HepG2 (cell line): ENCODE measurements around the gene SCFD1. TPM values are rescaled to one million over a fixed set of nuclear protein-coding genes. Genes with fewer than 3 reads are reported as not detected.

ENCODE experiments used
- FOXK1 ChIP-seq: sonication (generic); formaldehyde crosslinking; IDR thresholded peaks from 2 replicates; pipeline ENCODE4 v1.4.0; 2020; ENCODE audit warnings: low read depth, missing genetic modification reagents, borderline replicate concordance
- HNRNPLL ChIP-seq: fragments of 200-400 bp; formaldehyde crosslinking; IDR thresholded peaks from 2 replicates; pipeline ENCODE4 v1.6.1; 2017; ENCODE audit warnings: mild to moderate bottlenecking, low read depth, low read length; ENCODE audit not compliant: poor library complexity, severe bottlenecking
- KDM2A ChIP-seq: sonication (generic); formaldehyde crosslinking; IDR thresholded peaks from 2 replicates; pipeline ENCODE4 v1.4.0; 2020; ENCODE audit warnings: low read depth, missing genetic modification reagents, borderline replicate concordance
- RFXAP ChIP-seq: sonication (generic); formaldehyde crosslinking; IDR thresholded peaks from 2 replicates; pipeline ENCODE4 v1.4.0; 2020; ENCODE audit warnings: missing genetic modification reagents, borderline replicate concordance
- ZFAT ChIP-seq: sonication (generic); formaldehyde crosslinking; conservative IDR thresholded peaks from 2 replicates; pipeline ENCODE4 v1.8.1; 2023; ENCODE audit warnings: missing genetic modification reagents, inconsistent platforms
- ZNF12 ChIP-seq: sonication (generic); formaldehyde crosslinking; IDR thresholded peaks from 2 replicates; pipeline ENCODE4 v1.5.0; 2020; ENCODE audit warnings: missing genetic modification reagents
- ZNF232 ChIP-seq: sonication (generic); formaldehyde crosslinking; IDR thresholded peaks from 2 replicates; pipeline ENCODE4 v1.4.0; 2020; ENCODE audit warnings: missing genetic modification reagents, borderline replicate concordance
- ZNF256 ChIP-seq: sonication (generic); formaldehyde crosslinking; conservative IDR thresholded peaks from 2 replicates; pipeline ENCODE4 v1.4.0; 2020; ENCODE audit warnings: missing genetic modification reagents
- polyA plus RNA-seq, 8 experiments: library from polyadenylated mRNA; depleted of rRNA in 3 of 8; stranded (reverse) in 7 of 8; unstranded in 1 of 8; fragments of >200 nt; fragmentation: Illumina TruSeq in 4 of 8; extraction: Trizol in 4 of 8; gene quantifications; 2 replicates each; pipeline versions ENCODE4 v1.2.1 to v1.2.3, GENCODE V29; 2011 to 2016; ENCODE audit warnings: low read depth in 4 of 8, missing spikeins in 1 of 8, mixed read lengths in 1 of 8; ENCODE audit not compliant: insufficient read depth in 1 of 8
- total RNA-seq, 5 experiments: library from RNA; depleted of rRNA; stranded (reverse); fragments of >200 nt; fragmentation: Illumina TruSeq; extraction: Trizol; gene quantifications; 2 replicates each; pipeline ENCODE4 v1.2.3, GENCODE V29; 2016; ENCODE audit warnings: low read depth in 1 of 5
- TF ChIP-seq, protein P1 (sequence below): sonication (generic); formaldehyde crosslinking; IDR thresholded peaks from 2 replicates; pipeline ENCODE4 v1.5.0; 2020; ENCODE audit warnings: mild to moderate bottlenecking, missing genetic modification reagents, moderate library complexity
- TF ChIP-seq, protein P2 (sequence below): sonication (generic); formaldehyde crosslinking; IDR thresholded peaks from 2 replicates; pipeline ENCODE4 v1.4.0; 2020; ENCODE audit warnings: missing genetic modification reagents

Gene SCFD1
- total and polyA plus RNA-seq, 2 of the 13 experiments (the other 11 are each of a cell fraction or from before 2014, with no cell fraction given), result 235 to 256 TPM

DNA sequence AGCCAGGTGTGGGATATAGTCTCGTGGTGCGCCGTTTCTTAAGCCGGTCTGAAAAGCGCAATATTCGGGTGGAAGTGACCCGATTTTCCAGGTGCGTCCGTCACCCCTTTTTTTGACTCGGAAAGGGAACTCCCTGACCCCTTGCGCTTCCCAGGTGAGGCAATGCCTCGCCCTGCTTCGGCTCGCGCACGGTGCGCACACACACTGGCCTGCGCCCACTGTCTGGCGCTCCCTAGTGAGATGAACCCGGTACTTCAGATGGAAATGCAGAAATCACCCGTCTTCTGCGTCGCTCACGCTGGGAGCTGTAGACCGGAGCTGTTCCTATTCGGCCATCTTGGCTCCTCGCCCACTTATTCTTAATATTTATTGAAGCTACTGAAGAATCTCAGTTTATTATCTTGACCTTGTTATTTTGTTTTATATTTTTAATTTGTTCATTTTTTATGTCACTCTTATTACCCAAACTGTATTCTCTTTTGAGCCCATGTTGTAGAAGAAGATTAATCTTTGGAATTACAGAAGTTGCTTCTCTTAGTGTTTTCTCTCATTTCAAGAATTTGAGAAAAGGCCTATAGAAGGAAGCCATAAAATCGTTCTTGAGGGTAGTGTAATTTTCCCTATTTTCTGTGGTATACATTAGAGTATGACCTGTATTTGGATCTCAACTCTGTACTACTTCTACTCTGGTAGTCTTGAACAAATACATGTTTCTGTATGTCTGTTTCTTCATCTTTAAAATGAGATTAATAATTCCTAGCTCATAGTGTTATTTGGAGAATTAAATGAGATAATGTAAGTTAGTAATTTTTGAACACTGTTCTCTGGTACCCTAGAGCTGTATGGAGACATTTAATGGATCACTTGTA is 68.6 kb downstream of the SCFD1 start (continued):
- TF ChIP-seq ZNF232 (CRISPR knock-in tag) (peak; percentile 34; the same call in 1 of the 2 replicates), ZNF256 (CRISPR knock-in tag) (0 out of 2 replicates have a peak, but pooled peaks have one; percentile 36), ZNF12 (CRISPR knock-in tag) (peak; percentile 72; the same call in 1 of the 2 replicates), ZFAT (CRISPR knock-in tag) (peak; percentile 78; the same call in 1 of the 2 replicates), KDM2A (CRISPR knock-in tag) (peak; percentile 80), RFXAP (CRISPR knock-in tag) (0 out of 2 replicates have a peak, but pooled peaks have one; percentile 86), HNRNPLL (peak; percentile 97), FOXK1 (CRISPR knock-in tag) (peak; percentile 60)
- TF ChIP-seq, protein P1, sequence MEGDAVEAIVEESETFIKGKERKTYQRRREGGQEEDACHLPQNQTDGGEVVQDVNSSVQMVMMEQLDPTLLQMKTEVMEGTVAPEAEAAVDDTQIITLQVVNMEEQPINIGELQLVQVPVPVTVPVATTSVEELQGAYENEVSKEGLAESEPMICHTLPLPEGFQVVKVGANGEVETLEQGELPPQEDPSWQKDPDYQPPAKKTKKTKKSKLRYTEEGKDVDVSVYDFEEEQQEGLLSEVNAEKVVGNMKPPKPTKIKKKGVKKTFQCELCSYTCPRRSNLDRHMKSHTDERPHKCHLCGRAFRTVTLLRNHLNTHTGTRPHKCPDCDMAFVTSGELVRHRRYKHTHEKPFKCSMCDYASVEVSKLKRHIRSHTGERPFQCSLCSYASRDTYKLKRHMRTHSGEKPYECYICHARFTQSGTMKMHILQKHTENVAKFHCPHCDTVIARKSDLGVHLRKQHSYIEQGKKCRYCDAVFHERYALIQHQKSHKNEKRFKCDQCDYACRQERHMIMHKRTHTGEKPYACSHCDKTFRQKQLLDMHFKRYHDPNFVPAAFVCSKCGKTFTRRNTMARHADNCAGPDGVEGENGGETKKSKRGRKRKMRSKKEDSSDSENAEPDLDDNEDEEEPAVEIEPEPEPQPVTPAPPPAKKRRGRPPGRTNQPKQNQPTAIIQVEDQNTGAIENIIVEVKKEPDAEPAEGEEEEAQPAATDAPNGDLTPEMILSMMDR, result peak; percentile 62
- TF ChIP-seq, protein P2, sequence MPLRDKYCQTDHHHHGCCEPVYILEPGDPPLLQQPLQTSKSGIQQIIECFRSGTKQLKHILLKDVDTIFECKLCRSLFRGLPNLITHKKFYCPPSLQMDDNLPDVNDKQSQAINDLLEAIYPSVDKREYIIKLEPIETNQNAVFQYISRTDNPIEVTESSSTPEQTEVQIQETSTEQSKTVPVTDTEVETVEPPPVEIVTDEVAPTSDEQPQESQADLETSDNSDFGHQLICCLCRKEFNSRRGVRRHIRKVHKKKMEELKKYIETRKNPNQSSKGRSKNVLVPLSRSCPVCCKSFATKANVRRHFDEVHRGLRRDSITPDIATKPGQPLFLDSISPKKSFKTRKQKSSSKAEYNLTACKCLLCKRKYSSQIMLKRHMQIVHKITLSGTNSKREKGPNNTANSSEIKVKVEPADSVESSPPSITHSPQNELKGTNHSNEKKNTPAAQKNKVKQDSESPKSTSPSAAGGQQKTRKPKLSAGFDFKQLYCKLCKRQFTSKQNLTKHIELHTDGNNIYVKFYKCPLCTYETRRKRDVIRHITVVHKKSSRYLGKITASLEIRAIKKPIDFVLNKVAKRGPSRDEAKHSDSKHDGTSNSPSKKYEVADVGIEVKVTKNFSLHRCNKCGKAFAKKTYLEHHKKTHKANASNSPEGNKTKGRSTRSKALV (CRISPR knock-in tag), result peak; percentile 90
